GM23338 (cell line): ENCODE measurements around the gene RBM33. TPM values are rescaled to one million over a fixed set of nuclear protein-coding genes. Genes with fewer than 3 reads are reported as not detected.

ENCODE experiments used
- ATAC-seq: fragments of 200-7000 bp; cut with Tn5 transposase; 3 replicates; pipeline ENCODE4 v1.9.1; 2020
- DNase-seq: peaks from one replicate; pipeline ENCODE4 v3.0.0-alpha.2; 2015; ENCODE audit warnings: low spot score
- H2AFZ ChIP-seq: fragments of 200-600 bp; sonication (generic); 2 replicates; pipeline ENCODE4 v1.8.0; 2016; ENCODE audit warnings: antibody characterized with exemption, mild to moderate bottlenecking, moderate library complexity
- H3F3A ChIP-seq: fragments of 200-600 bp; sonication (generic); replicated peaks from 2 replicates; pipeline ENCODE4 v1.8.0; 2017; ENCODE audit warnings: antibody characterized with exemption, mixed run types, low read depth
- H3K27ac ChIP-seq: fragments of 200-600 bp; sonication (generic); 2 replicates; pipeline ENCODE4 v1.6.1; 2016; ENCODE audit warnings: low read depth
- H3K27me3 ChIP-seq: fragments of 200-600 bp; sonication (generic); 2 replicates; pipeline ENCODE4 v1.8.0; 2016; ENCODE audit warnings: mild to moderate bottlenecking, mixed run types, moderate library complexity; ENCODE audit not compliant: insufficient read depth
- H3K36me3 ChIP-seq: fragments of 200-600 bp; sonication (generic); 2 replicates; pipeline ENCODE4 v1.8.0; 2016; ENCODE audit warnings: mild to moderate bottlenecking; ENCODE audit not compliant: insufficient read depth
- H3K4me1 ChIP-seq: fragments of 200-600 bp; sonication (generic); 2 replicates; pipeline ENCODE4 v1.8.0; 2016; ENCODE audit warnings: mild to moderate bottlenecking, moderate library complexity; ENCODE audit not compliant: insufficient read depth
- H3K4me2 ChIP-seq: fragments of 200-600 bp; sonication (generic); 2 replicates; pipeline ENCODE4 v1.7.1; 2017; ENCODE audit warnings: mixed run types
- H3K4me3 ChIP-seq: fragments of 200-600 bp; sonication (generic); 2 replicates; pipeline ENCODE4 v1.6.1; 2016; ENCODE audit warnings: mixed run types
- H3K79me2 ChIP-seq: fragments of 200-600 bp; sonication (generic); replicated peaks from 2 replicates; pipeline ENCODE4 v1.8.0; 2017; ENCODE audit warnings: mild to moderate bottlenecking; ENCODE audit not compliant: insufficient read depth
- H3K9me2 ChIP-seq: fragments of 200-600 bp; sonication (generic); 2 replicates; pipeline ENCODE4 v1.8.0; 2017; ENCODE audit not compliant: insufficient read depth
- H4K20me1 ChIP-seq: fragments of 200-600 bp; sonication (generic); replicated peaks from 2 replicates; pipeline ENCODE4 v1.8.0; 2017; ENCODE audit warnings: mild to moderate bottlenecking; ENCODE audit not compliant: insufficient read depth
- H3K27ac Mint-ChIP-seq: 2 replicates; pipeline ENCODE4 v1.8.0; 2020; ENCODE audit warnings: inconsistent platforms, mild to moderate bottlenecking, moderate library complexity, mixed read lengths
- H3K27me3 Mint-ChIP-seq: 3 replicates; pipeline ENCODE4 v1.8.0; 2022; ENCODE audit warnings: low read depth, mild to moderate bottlenecking, moderate library complexity, mixed read lengths, inconsistent platforms; ENCODE audit not compliant: insufficient read depth, poor library complexity
- H3K36me3 Mint-ChIP-seq: 3 replicates; pipeline ENCODE4 v1.8.0; 2021; ENCODE audit warnings: low read depth, mild to moderate bottlenecking, inconsistent platforms, moderate library complexity, mixed read lengths
- H3K4me1 Mint-ChIP-seq: 3 replicates; pipeline ENCODE4 v1.8.0; 2020; ENCODE audit warnings: mild to moderate bottlenecking, inconsistent platforms, mixed read lengths
- H3K4me3 Mint-ChIP-seq: 3 replicates; pipeline ENCODE4 v1.8.0; 2021; ENCODE audit warnings: moderate library complexity, mild to moderate bottlenecking, inconsistent platforms, mixed read lengths
- H3K9me3 Mint-ChIP-seq: 3 replicates; pipeline ENCODE4 v1.8.0; 2020; ENCODE audit warnings: moderate library complexity, mild to moderate bottlenecking, inconsistent platforms, mixed read lengths
- EZH2 ChIP-seq: fragments of 200-600 bp; sonication (generic); IDR thresholded peaks from one replicate; pipeline ENCODE4 v1.8.0; 2017; ENCODE audit warnings: antibody characterized with exemption, mild to moderate bottlenecking, low read depth; ENCODE audit not compliant: unreplicated experiment
- EZH2phosphoT487 ChIP-seq: fragments of 200-600 bp; sonication (generic); IDR thresholded peaks from one replicate; pipeline ENCODE4 v1.8.1; 2018; ENCODE audit warnings: antibody characterized with exemption; ENCODE audit not compliant: unreplicated experiment
- JUNB ChIP-seq: IDR thresholded peaks from one replicate; pipeline ENCODE4 v1.6.1; 2016; ENCODE audit warnings: antibody characterized with exemption; ENCODE audit not compliant: unreplicated experiment
- NANOG ChIP-seq: IDR thresholded peaks from 2 replicates; pipeline ENCODE4 v1.6.1; 2016; ENCODE audit warnings: antibody characterized with exemption, borderline replicate concordance
- POLR2AphosphoS5 ChIP-seq: IDR thresholded peaks from 2 replicates; pipeline ENCODE4 v1.6.1; 2016; ENCODE audit warnings: antibody characterized with exemption, low read depth
- STAT1 ChIP-seq: IDR thresholded peaks from one replicate; pipeline ENCODE4 v1.6.1; 2016; ENCODE audit warnings: antibody characterized with exemption; ENCODE audit not compliant: unreplicated experiment
- ZNF114 ChIP-seq: fragments of 250-450 bp; sonication (Bioruptor Pico); IDR thresholded peaks from 2 replicates; pipeline ENCODE4 v1.5.0; 2020; ENCODE audit warnings: mild to moderate bottlenecking, moderate library complexity
- ZNF331 ChIP-seq: fragments of 250-450 bp; sonication (Bioruptor Pico); IDR thresholded peaks from 2 replicates; pipeline ENCODE4 v1.5.0; 2020; ENCODE audit warnings: low read depth, mild to moderate bottlenecking, moderate library complexity
- polyA plus RNA-seq: library from polyadenylated mRNA; unstranded; fragments of >200 nt; fragmentation: Nextera tagmentation; extraction: Ambion mirVana; gene quantifications from 2 replicates; pipeline ENCODE4 v1.2.1, GENCODE V29; 2016
- total RNA-seq: library from RNA; depleted of rRNA; stranded (reverse); fragments of >200 nt; shearing (Covaris generic); gene quantifications from 2 replicates; pipeline ENCODE4 v1.2.3, GENCODE V29; 2014
- TF ChIP-seq, protein P1 (sequence below): IDR thresholded peaks from 2 replicates; pipeline ENCODE4 v1.6.1; 2016; ENCODE audit warnings: antibody characterized with exemption
- TF ChIP-seq, protein P2 (sequence below): fragments of 250-450 bp; sonication (Bioruptor Pico); IDR thresholded peaks from 2 replicates; pipeline ENCODE4 v1.5.0; 2020; ENCODE audit warnings: mild to moderate bottlenecking, moderate library complexity
- TF ChIP-seq, protein P3 (sequence below): IDR thresholded peaks from one replicate; pipeline ENCODE4 v1.6.1; 2018; ENCODE audit warnings: antibody characterized with exemption; ENCODE audit not compliant: unreplicated experiment

Gene RBM33
- total and polyA plus RNA-seq, 2 experiments from 2014 or later, result 47.7 to 94.7 TPM

DNA sequence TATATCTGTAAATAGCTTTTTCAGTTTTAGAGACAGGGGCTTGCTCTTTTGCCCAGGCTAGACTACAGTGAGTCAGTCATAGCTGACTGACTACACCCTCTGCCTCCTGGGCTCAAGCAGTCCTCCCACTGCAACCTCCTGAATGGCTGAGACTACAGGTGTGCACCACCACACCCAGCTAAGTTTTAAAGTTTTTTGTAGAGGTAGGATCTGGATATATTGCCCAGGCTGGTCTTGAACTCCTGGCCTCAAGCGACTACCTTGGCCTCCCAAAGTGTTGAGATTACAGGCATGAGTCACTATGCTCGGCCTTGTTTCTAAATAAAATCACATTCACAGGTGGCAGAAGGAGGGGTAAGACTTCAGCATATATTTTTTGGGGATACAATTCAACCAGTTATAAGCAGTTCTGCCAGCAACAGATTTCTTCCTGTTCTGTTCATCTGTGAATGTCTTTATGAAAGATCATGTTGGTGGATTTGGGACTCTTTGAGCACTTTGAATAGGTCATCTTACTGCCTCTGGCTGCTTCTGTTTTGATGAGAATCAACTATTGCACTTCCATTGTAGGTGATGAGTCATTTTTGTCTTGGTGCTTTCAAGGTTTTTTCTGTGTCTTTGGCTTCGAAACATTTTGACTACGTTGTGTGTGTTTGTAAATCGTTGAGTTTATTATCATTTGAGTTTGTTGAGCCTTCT is 15.7 kb downstream of the RBM33 start (continued):
- TF ChIP-seq ZNF114 (CRISPR knock-in tag), result no peak
- no peak for TF ChIP-seq JUNB
- no peak for TF ChIP-seq ZNF331 (CRISPR knock-in tag)
- TF ChIP-seq STAT1, result no peak
- no peak for TF ChIP-seq EZH2phosphoT487

DNA sequence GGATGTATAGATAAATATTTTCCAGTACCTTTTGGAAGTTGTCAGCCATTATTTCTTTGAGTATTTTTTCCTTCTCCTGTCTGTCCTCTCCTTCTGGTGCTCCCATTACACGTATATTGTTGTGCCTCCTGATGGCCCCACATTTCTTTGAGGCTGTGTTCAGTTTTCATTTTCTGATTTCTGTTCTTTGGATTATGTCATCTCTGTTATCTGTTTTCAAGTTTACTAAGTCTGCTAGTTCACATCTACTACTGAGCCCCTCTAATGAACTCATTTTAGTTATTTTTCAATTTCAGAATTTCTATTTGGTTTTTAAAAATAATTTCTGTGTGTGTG is 16.3 kb downstream of the RBM33 start:
- H3K9me3 Mint-ChIP-seq, result no peaks in the 10 kb centered on the region
- Histone ChIP-seq H3K27me3 (no peaks in the 10 kb centered on the region), H4K20me1 (peaks cover 78% of the 10 kb centered on the region), H3K4me2 (no peak overlapping the region), H3K9me2 (no peaks in the 10 kb centered on the region), H2AFZ (no peak overlapping the region), H3K4me3 (no peak overlapping the region), H3K4me1 (peaks cover 11% of the 10 kb centered on the region), H3K79me2 (peaks cover 100% of the 10 kb centered on the region), H3K27ac (no peak overlapping the region), H3K36me3 (no peaks in the 10 kb centered on the region), H3F3A (no peaks in the 10 kb centered on the region)
- TF ChIP-seq ZNF114 (CRISPR knock-in tag), result no peak
- no peak for TF ChIP-seq JUNB
- no peak for TF ChIP-seq ZNF331 (CRISPR knock-in tag)
- no peak for TF ChIP-seq POLR2AphosphoS5
- TF ChIP-seq EZH2, result no peak
- no peak for TF ChIP-seq NANOG
- TF ChIP-seq, protein P1, sequence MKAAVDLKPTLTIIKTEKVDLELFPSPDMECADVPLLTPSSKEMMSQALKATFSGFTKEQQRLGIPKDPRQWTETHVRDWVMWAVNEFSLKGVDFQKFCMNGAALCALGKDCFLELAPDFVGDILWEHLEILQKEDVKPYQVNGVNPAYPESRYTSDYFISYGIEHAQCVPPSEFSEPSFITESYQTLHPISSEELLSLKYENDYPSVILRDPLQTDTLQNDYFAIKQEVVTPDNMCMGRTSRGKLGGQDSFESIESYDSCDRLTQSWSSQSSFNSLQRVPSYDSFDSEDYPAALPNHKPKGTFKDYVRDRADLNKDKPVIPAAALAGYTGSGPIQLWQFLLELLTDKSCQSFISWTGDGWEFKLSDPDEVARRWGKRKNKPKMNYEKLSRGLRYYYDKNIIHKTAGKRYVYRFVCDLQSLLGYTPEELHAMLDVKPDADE, result no peak
- no peak for TF ChIP-seq EZH2phosphoT487
- TF ChIP-seq, protein P2, sequence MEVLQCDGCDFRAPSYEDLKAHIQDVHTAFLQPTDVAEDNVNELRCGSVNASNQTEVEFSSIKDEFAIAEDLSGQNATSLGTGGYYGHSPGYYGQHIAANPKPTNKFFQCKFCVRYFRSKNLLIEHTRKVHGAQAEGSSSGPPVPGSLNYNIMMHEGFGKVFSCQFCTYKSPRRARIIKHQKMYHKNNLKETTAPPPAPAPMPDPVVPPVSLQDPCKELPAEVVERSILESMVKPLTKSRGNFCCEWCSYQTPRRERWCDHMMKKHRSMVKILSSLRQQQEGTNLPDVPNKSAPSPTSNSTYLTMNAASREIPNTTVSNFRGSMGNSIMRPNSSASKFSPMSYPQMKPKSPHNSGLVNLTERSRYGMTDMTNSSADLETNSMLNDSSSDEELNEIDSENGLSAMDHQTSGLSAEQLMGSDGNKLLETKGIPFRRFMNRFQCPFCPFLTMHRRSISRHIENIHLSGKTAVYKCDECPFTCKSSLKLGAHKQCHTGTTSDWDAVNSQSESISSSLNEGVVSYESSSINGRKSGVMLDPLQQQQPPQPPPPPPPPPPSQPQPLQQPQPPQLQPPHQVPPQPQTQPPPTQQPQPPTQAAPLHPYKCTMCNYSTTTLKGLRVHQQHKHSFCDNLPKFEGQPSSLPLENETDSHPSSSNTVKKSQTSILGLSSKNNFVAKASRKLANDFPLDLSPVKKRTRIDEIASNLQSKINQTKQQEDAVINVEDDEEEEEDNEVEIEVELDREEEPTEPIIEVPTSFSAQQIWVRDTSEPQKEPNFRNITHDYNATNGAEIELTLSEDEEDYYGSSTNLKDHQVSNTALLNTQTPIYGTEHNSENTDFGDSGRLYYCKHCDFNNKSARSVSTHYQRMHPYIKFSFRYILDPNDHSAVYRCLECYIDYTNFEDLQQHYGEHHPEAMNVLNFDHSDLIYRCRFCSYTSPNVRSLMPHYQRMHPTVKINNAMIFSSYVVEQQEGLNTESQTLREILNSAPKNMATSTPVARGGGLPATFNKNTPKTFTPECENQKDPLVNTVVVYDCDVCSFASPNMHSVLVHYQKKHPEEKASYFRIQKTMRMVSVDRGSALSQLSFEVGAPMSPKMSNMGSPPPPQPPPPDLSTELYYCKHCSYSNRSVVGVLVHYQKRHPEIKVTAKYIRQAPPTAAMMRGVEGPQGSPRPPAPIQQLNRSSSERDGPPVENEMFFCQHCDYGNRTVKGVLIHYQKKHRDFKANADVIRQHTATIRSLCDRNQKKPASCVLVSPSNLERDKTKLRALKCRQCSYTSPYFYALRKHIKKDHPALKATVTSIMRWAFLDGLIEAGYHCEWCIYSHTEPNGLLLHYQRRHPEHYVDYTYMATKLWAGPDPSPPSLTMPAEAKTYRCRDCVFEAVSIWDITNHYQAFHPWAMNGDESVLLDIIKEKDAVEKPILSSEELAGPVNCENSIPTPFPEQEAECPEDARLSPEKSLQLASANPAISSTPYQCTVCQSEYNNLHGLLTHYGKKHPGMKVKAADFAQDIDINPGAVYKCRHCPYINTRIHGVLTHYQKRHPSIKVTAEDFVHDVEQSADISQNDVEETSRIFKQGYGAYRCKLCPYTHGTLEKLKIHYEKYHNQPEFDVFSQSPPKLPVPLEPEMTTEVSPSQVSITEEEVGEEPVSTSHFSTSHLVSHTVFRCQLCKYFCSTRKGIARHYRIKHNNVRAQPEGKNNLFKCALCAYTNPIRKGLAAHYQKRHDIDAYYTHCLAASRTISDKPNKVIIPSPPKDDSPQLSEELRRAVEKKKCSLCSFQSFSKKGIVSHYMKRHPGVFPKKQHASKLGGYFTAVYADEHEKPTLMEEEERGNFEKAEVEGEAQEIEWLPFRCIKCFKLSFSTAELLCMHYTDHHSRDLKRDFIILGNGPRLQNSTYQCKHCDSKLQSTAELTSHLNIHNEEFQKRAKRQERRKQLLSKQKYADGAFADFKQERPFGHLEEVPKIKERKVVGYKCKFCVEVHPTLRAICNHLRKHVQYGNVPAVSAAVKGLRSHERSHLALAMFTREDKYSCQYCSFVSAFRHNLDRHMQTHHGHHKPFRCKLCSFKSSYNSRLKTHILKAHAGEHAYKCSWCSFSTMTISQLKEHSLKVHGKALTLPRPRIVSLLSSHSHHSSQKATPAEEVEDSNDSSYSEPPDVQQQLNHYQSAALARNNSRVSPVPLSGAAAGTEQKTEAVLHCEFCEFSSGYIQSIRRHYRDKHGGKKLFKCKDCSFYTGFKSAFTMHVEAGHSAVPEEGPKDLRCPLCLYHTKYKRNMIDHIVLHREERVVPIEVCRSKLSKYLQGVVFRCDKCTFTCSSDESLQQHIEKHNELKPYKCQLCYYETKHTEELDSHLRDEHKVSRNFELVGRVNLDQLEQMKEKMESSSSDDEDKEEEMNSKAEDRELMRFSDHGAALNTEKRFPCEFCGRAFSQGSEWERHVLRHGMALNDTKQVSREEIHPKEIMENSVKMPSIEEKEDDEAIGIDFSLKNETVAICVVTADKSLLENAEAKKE, result no peak
- TF ChIP-seq, protein P3, sequence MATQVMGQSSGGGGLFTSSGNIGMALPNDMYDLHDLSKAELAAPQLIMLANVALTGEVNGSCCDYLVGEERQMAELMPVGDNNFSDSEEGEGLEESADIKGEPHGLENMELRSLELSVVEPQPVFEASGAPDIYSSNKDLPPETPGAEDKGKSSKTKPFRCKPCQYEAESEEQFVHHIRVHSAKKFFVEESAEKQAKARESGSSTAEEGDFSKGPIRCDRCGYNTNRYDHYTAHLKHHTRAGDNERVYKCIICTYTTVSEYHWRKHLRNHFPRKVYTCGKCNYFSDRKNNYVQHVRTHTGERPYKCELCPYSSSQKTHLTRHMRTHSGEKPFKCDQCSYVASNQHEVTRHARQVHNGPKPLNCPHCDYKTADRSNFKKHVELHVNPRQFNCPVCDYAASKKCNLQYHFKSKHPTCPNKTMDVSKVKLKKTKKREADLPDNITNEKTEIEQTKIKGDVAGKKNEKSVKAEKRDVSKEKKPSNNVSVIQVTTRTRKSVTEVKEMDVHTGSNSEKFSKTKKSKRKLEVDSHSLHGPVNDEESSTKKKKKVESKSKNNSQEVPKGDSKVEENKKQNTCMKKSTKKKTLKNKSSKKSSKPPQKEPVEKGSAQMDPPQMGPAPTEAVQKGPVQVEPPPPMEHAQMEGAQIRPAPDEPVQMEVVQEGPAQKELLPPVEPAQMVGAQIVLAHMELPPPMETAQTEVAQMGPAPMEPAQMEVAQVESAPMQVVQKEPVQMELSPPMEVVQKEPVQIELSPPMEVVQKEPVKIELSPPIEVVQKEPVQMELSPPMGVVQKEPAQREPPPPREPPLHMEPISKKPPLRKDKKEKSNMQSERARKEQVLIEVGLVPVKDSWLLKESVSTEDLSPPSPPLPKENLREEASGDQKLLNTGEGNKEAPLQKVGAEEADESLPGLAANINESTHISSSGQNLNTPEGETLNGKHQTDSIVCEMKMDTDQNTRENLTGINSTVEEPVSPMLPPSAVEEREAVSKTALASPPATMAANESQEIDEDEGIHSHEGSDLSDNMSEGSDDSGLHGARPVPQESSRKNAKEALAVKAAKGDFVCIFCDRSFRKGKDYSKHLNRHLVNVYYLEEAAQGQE, result no peak
- H3K36me3 Mint-ChIP-seq, result peaks cover 15% of the 10 kb centered on the region; the same call in 2 of the 3 replicates
- H3K27me3 Mint-ChIP-seq, result peaks cover 8% of the 10 kb centered on the region
- no peak overlapping the region for H3K4me3 Mint-ChIP-seq
- no peak overlapping the region; the same call in 1 of the 2 replicates for H3K27ac Mint-ChIP-seq
- DNase-seq (no peak), ATAC-seq (no peak)
- peaks cover 18% of the 10 kb centered on the region for H3K4me1 Mint-ChIP-seq
